Effector memory CD8-positive, alpha-beta T cell (primary cell): ENCODE data around the gene GALK1.
A peak's percentile ranks its signal among the peaks of the same experiment; 100 is the strongest.
"Not testable (repeated sequence)": the region's sequence is repeated elsewhere in the genome, so short reads cannot be mapped to it uniquely, and the experiment has no call there.

Experiments
- ATAC-seq: fragments of 150-1000 bp; cut with Tn5 transposase; replicated peaks from 2 replicates; pipeline ENCODE4 v1.10.0; 2021; ENCODE audit warnings: mild to moderate bottlenecking, moderate library complexity
- DNase-seq, 3 experiments: peaks; one replicate each; pipeline ENCODE4 v3.0.0; 2021
- H3K27ac Mint-ChIP-seq, 2 donors: one replicate each; pipeline ENCODE4 v1.8.0; 2022; ENCODE audit warnings: mild to moderate bottlenecking in 2 of 2, mixed read lengths in 2 of 2, moderate library complexity in 2 of 2
- H3K27me3 Mint-ChIP-seq, 2 donors: one replicate each; pipeline ENCODE4 v1.8.0; 2022; ENCODE audit warnings: mixed read lengths in 2 of 2
- H3K36me3 Mint-ChIP-seq: one replicate; pipeline ENCODE4 v1.8.0; 2022; ENCODE audit warnings: mild to moderate bottlenecking, moderate library complexity, mixed read lengths; ENCODE audit not compliant: insufficient read depth
- H3K4me1 Mint-ChIP-seq, 2 donors: one replicate each; pipeline ENCODE4 v1.8.0; 2022; ENCODE audit warnings: low read depth in 2 of 2, mixed read lengths in 2 of 2
- H3K4me3 Mint-ChIP-seq, 2 donors: one replicate each; pipeline ENCODE4 v1.8.0; 2022; ENCODE audit warnings: mild to moderate bottlenecking in 2 of 2, mixed read lengths in 2 of 2, moderate library complexity in 2 of 2
- H3K9me3 Mint-ChIP-seq, 2 donors: one replicate each; pipeline ENCODE4 v1.8.0; 2022; ENCODE audit warnings: mixed read lengths in 2 of 2

GALK1 gene

DNA sequence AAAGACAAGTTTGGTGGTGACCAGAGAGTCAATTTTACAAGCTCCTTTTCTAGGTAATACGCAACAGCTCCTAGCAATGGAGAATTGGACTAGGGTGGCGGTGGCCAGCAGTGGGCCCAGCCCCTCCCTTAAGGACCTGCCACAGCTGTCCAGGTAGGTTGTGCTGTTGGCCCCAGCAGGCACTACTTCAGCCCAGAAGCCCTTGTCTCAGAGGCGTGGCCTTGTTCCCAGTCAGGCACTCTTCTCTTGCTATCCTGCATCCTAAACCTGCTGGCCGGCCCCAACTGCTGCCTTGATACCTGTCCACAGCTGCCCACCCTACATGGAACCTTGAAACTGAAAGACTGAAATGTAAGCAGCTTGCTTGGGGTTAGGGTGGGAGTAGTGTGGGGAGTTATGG lies 989 bp upstream of the GALK1 start:
- DNase-seq, result no peak
- Mint-ChIP-seq H3K36me3 (no peaks in the 10 kb centered on the region), H3K4me1 (peaks cover 8 to 17% of the 10 kb centered on the region in 2 donors), H3K9me3 (no peaks in the 10 kb centered on the region), H3K27me3 (no peaks in the 10 kb centered on the region), H3K27ac (no peak overlapping the region), H3K4me3 (peak overlapping the region; percentile 72 to 80)
- no peak for ATAC-seq

DNA sequence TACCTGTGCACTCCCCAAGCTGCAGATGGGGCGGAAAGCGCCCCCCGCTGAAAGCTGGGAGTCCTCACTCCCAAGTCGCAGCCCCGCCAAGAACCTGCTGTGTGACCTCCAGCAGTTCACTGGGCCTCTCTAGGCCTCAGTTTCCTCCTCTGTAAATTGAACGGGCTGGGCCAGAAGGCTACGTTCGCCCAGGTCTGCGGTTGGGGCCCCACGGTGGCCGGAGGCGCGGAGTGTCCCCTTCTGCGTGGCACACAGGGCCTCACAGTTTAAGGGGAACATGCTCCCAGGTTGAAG lies 628 bp downstream of the GALK1 start:
- DNase-seq (no peak), ATAC-seq (no peak)
- H3K4me1 Mint-ChIP-seq, result peaks cover 8 to 17% of the 10 kb centered on the region in 2 donors
- no peaks in the 10 kb centered on the region for H3K9me3 Mint-ChIP-seq
- no peaks in the 10 kb centered on the region for H3K36me3 Mint-ChIP-seq
- H3K27me3 Mint-ChIP-seq, result no peaks in the 10 kb centered on the region
- H3K4me3 Mint-ChIP-seq, result peak overlapping the region; percentile 72 to 80
- peak overlapping the region; percentile 17 to 44 for H3K27ac Mint-ChIP-seq

DNA sequence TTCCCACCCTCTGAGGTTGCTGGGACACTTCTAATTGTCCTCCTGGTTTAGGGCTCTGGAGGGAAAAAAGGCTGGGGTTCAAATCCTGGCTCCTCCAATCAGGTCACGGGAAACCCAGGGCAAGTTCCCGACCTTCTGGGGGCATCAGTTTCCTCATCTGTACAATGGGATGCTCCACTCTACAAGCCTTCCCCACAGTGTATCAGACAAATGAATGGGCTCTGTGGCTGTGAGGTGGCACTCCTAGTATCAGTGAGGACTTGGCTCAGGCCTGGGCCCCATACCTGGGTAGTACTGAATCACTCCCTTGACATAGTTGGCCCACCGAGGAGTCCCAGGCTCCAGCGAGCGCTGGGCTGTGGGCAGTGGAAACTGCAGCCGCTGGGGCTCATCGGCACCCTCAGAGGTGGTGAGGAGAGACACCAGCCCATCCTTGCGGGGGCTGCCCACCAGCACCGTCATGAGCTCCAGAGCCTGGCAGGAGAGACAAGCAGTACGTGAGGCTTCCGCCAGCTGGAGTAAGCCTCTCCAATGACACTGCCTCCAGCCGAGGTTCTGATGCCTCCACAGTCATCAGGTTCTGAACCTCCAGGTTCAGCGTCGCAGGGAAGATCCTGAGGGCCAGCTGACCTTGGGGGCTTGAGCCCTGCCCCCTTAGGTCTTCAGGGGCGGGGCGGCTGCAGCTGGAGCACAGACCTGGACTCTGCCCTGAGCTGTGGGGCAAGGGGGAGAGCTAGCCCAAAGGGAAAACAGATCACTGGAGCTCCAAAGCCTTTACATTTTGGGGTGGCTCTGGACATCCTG lies 1.2 kb downstream of the GALK1 start:
- peak overlapping the region in 1 of 2 donors; percentile 44 for H3K27ac Mint-ChIP-seq
- H3K9me3 Mint-ChIP-seq, result no peaks in the 10 kb centered on the region
- H3K4me3 Mint-ChIP-seq, result peak overlapping the region; percentile 72 to 80
- H3K27me3 Mint-ChIP-seq, result no peaks in the 10 kb centered on the region
- ATAC-seq (no peak), DNase-seq (no peak)
- H3K4me1 Mint-ChIP-seq, result peaks cover 8 to 17% of the 10 kb centered on the region in 2 donors
- peaks cover 3% of the 10 kb centered on the region for H3K36me3 Mint-ChIP-seq

DNA sequence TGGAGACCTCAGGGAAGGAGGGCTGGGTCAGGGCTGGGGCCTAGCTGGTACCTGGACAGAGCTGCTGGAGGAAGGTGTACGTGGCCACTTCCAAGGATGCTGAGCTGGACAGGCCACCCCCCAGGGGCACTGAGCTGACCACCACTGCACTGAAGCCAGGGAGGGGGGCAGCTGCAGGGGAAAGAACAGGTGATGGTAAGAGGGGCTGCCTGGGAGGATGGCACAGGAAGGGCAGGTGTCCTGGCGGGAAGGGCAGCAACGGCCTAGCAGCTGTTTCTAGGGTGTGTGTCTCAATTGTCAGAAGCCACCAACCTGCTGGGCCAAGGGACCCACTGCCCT lies 1.8 kb downstream of the GALK1 start:
- no peaks in the 10 kb centered on the region for H3K9me3 Mint-ChIP-seq
- H3K27me3 Mint-ChIP-seq, result no peaks in the 10 kb centered on the region
- H3K4me3 Mint-ChIP-seq, result peak overlapping the region; percentile 27 to 65
- peaks cover 3% of the 10 kb centered on the region for H3K36me3 Mint-ChIP-seq
- peak overlapping the region; percentile 41 to 68 for H3K27ac Mint-ChIP-seq
- ATAC-seq (no peak), DNase-seq (no peak)
- H3K4me1 Mint-ChIP-seq, result peaks cover 8 to 17% of the 10 kb centered on the region in 2 donors

DNA sequence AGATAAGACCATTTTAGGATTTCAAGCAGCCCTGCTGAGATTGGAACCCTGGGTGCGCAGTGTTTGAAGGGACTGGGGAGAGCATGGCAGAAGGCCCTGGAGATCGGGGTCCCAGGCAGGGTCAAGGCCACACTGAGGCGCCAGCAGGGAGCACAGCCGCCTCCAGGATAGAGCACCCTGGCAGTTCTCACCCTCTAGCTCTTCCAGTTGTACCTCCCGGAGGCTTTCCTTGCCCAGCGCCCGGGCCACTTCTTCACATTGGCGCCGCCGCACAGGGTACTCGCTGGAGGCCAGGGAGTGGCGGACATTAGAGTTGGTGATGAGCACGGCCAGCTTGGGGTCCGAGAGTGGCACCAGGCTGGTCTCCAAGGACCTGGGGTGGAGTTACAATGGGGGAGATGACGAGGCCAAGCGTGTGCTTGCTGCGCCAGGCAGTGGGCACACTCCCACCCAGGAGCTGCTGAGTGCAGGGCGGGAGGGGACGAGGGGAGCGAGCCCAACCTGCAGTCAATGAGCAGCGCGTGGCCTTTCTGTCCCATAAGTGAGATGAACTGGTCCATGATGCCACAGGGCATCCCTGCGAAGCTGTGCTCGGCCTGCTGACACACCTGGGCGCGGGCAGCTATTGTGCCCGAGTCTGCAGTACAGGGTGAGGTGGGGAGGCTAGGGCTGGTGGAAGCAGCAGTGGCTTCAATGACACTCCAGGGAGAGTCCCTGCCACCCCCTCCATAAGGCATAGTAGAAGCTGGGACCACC lies 2.3 kb downstream of the GALK1 start:
- Mint-ChIP-seq H3K27me3 (no peaks in the 10 kb centered on the region), H3K9me3 (no peaks in the 10 kb centered on the region), H3K36me3 (peaks cover 3% of the 10 kb centered on the region), H3K4me3 (peak overlapping the region; percentile 62 to 65), H3K27ac (peak overlapping the region; percentile 41 to 68), H3K4me1 (peaks cover 8 to 17% of the 10 kb centered on the region in 2 donors)
- no peak for DNase-seq
- no peak for ATAC-seq

DNA sequence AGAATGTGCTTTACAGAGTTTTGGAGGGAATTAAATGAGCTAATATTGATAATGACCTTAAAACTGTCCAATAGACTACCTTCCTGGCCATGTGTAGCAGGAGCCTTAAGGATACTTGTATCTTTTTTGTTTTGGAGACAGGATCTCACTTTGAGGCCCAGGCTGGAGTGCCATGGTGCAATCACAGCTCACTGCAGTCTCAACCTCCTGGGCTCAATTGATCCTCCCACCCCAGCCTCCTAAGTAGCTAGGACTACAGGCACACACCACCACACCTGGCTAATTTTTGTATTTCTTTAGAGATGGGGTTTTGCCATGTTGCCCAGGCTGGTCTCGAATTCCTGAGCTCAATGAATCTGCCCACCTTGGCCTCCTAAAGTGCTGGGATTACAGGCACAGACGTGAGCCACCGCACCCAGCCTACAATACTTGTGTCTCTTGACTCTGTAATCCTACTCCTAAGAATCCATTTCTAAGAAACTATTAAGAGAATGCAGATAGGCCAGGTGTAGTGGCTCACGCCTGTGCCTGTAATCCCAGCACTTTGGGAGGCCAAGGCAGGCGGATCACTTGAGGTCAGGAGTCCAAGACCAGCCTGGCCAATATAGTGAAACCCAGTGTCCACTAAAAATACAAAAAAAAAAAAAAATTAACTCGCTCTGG lies 4.9 kb downstream of the GALK1 start:
- peaks cover 8 to 17% of the 10 kb centered on the region in 2 donors for H3K4me1 Mint-ChIP-seq
- not testable (repeated sequence) for H3K36me3 Mint-ChIP-seq, H3K9me3 Mint-ChIP-seq, ATAC-seq, DNase-seq, H3K4me3 Mint-ChIP-seq, H3K27ac Mint-ChIP-seq, H3K27me3 Mint-ChIP-seq

DNA sequence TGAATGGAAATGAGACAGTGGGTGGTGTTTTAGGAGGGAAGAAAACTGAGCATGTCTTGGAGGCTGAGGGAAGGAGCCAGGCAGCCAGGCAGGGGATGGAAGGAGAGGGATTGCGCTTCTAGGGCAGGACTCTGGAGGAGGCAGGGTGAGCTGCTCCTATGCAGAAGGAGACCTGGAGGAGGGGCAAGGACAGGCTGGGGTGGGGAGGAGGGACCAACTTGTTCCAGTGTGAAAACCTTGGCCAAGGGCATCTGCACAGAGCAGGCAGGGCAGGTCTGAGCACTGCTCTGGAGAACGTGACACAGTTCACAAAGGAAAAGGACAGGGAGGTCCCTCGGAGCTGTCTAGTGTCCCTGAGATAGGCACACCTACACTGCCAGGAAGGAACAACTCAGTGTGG lies 5.5 kb downstream of the GALK1 start:
- DNase-seq, result no peak
- Mint-ChIP-seq H3K4me3 (no peak overlapping the region), H3K27me3 (no peaks in the 10 kb centered on the region), H3K9me3 (no peaks in the 10 kb centered on the region), H3K27ac (no peak overlapping the region), H3K4me1 (peaks cover 15 to 21% of the 10 kb centered on the region in 2 donors), H3K36me3 (peaks cover 3% of the 10 kb centered on the region)
- no peak for ATAC-seq

DNA sequence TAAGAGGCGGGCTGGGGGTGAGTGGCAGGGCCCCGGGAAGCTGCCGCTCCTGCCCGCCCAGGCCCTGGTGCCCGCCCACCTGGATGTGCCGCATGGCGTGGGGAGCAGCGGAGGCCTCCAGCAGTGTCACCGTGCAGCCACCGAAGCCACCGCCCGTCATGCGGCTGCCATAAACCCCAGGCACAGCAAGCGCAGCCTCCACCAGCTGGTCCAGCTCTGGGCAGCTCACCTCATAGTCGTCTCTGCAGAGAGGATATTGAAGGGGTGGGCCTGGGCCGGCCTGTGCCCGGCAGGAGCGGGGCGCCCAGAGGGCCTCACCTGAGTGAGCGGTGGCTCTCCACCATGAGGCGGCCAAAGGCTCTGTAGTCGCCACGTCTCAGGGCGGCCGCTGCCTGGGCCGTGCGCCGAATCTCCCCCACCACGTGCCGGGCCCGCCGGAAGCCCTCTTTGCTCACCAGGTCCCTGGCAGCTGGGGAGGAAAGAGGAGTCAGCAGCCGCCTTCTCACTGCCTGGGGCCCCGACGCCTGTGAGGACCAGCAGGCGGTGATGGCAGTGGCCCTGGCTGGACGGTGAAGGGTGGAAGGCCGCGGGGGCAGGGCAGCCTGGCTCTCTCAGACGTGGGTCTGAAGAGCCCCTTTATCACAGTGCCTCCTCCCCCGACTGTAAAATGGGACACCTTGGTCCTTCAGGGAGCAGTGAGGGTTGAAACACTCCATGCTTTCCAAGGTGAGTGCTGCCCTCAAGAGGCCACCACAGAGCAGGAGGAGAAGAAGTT lies 6.7 kb downstream of the GALK1 start:
- Mint-ChIP-seq H3K4me1 (peaks cover 15% of the 10 kb centered on the region in 2 donors), H3K4me3 (no peak overlapping the region), H3K9me3 (no peaks in the 10 kb centered on the region), H3K36me3 (peaks cover 3% of the 10 kb centered on the region), H3K27me3 (no peaks in the 10 kb centered on the region), H3K27ac (no peak overlapping the region)
- DNase-seq, result no peak
- ATAC-seq, result no peak

DNA sequence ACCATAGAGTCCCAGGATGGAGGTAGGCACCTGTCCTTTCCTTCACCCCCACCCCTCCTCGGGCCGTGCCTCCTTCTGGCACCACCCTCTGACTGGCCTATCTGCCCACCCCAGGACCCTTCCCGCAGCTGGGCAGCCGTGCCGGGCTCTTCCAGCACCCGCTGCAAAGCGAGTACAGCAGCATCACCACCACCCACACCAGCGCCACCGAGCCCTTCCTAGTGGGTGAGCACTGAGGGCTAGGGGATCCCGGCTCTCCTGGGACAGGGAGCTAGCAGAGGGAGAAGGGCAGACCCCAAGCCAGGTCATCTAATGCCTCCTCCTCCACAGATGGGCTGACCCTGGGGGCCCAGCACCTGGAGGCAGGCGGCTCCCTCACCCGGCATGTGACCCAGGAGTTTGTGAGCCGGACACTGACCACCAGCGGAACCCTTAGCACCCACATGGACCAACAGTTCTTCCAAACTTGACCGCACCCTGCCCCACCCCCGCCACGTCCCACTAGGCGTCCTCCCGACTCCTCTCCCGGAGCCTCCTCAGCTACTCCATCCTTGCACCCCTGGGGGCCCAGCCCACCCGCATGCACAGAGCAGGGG lies 7.8 kb downstream of the GALK1 start:
- no peak overlapping the region for H3K27ac Mint-ChIP-seq
- H3K9me3 Mint-ChIP-seq, result no peaks in the 10 kb centered on the region
- peaks cover 10 to 11% of the 10 kb centered on the region in 2 donors for H3K4me1 Mint-ChIP-seq
- H3K36me3 Mint-ChIP-seq, result peaks cover 3% of the 10 kb centered on the region
- ATAC-seq, result no peak
- no peak for DNase-seq
- H3K27me3 Mint-ChIP-seq, result no peaks in the 10 kb centered on the region
- H3K4me3 Mint-ChIP-seq, result no peak overlapping the region

DNA sequence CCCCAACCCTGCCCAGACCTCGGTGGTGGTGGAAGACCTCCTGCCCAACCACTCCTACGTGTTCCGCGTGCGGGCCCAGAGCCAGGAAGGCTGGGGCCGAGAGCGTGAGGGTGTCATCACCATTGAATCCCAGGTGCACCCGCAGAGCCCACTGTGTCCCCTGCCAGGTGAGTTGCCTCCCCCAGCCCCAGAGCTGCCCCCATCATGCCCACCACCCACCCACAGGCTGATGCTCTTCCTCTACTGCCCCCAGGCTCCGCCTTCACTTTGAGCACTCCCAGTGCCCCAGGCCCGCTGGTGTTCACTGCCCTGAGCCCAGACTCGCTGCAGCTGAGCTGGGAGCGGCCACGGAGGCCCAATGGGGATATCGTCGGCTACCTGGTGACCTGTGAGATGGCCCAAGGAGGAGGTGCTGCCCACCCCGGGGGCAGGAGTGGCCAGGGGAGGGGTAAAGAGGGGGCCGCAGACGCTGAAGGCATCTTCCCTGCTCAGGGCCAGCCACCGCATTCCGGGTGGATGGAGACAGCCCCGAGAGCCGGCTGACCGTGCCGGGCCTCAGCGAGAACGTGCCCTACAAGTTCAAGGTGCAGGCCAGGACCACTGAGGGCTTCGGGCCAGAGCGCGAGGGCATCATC lies 8.4 kb downstream of the GALK1 start:
- Mint-ChIP-seq H3K27me3 (no peaks in the 10 kb centered on the region), H3K9me3 (no peaks in the 10 kb centered on the region), H3K27ac (no peak overlapping the region), H3K4me3 (no peak overlapping the region), H3K36me3 (peaks cover 3% of the 10 kb centered on the region), H3K4me1 (peaks cover 10 to 11% of the 10 kb centered on the region in 2 donors)
- ATAC-seq (no peak), DNase-seq (no peak)

DNA sequence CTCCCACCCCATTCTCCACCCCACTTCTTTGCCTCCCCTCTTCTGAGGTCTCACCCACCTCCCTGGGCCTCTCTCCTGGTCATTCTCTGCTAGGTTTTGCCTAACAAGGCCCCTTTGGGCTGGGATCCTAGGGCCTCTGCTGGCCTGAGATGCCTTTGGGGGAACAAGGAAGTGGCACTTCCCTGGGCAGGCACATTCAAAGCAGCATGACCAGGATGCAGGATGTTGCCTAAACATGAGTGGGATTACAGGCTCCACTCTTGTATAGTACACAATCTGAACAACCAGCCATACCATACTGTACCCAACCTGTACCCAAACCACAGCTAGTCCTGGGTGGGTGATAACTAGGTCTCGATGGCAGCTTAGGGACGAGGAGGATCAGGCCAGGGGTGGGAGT lies 9.0 kb downstream of the GALK1 start:
- Mint-ChIP-seq H3K4me3 (no peak overlapping the region), H3K9me3 (no peaks in the 10 kb centered on the region), H3K27me3 (no peaks in the 10 kb centered on the region), H3K4me1 (peaks cover 10 to 11% of the 10 kb centered on the region in 2 donors), H3K27ac (no peak overlapping the region), H3K36me3 (peaks cover 3% of the 10 kb centered on the region)
- DNase-seq, result no peak
- ATAC-seq, result no peak

DNA sequence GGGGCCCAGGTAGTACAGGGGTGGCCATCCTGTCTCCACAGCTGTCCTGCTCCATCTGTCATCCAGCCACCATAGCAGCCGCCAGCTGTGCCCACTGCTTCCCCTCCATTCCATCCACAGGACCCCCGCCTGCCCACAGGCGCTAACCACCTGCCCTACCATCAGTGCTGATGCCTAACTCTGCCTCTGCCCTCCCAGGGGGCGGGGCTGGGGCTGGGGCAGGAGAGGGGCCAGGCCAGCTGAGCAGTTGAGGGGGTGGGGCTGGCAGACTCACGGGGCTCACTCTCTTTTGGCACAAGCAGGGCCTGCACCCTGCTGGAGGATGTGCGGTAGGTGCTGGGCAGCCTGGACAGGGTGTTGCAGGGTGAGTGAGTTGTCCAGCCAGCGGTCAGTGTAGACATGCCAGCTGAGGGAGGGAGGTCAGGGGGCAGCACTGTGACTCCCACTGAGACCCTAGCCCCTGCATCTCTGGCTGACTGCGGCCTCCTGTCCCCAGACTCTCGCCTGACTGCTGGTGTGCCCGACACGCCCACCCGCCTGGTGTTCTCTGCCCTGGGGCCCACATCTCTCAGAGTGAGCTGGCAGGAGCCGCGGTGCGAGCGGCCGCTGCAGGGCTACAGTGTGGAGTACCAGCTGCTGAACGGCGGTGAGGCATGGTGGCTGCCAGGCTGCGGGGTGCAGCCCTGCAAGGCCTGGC lies 9.6 kb downstream of the GALK1 start:
- Mint-ChIP-seq H3K27ac (peak overlapping the region; percentile 45 to 88), H3K36me3 (peaks cover 6% of the 10 kb centered on the region)

More for the DNA sequence above, 9.6 kb downstream of the GALK1 start:
- Mint-ChIP-seq H3K27me3 (no peaks in the 10 kb centered on the region), H3K9me3 (no peaks in the 10 kb centered on the region), H3K4me3 (peak overlapping the region; percentile 66 to 72), H3K4me1 (peaks cover 10 to 11% of the 10 kb centered on the region in 2 donors)
- DNase-seq (no peak), ATAC-seq (no peak)
